K562 (cell line): ENCODE results near the gene POLD4. TPM values are rescaled to one million over a fixed set of nuclear protein-coding genes. Genes with fewer than 3 reads are reported as not detected.

Experiments
- ATAC-seq: fragments of 200-7000 bp; cut with Tn5 transposase; 3 replicates; pipeline ENCODE4 v1.9.1; 2020; ENCODE audit warnings: moderate library complexity
- BruUV-seq: library from RNA; stranded (reverse); fragments of 400-500 nt; replicated peaks from 2 replicates; lab custom pipeline; 2021; lab: Mats Ljungman, UMichigan
- CTCF ChIA-PET: fragments of 300-600 bp; formaldehyde crosslinking; extraction: SDS; loops from one replicate; lab custom pipeline; 2021; ENCODE audit warnings: low intra/inter-chr PET ratio; lab: Yijun Ruan, JAX
- POLR2A ChIA-PET: fragments of 300-600, 350-650 bp; sonication (Branson Sonifier 250); formaldehyde crosslinking; extraction: SDS; loops from one replicate; lab custom pipeline; 2021; ENCODE audit warnings: antibody characterized with exemption, inconsistent platforms; lab: Yijun Ruan, JAX
- DNase-seq, 4 experiments: peaks; one replicate each; pipeline versions ENCODE4 v3.0.0 to v3.0.0-alpha.2; 2011 to 2018; ENCODE audit warnings: low spot score in 3 of 4, mixed read lengths in 3 of 4; ENCODE audit errors: extremely low read depth in 1 of 4
- FAIRE-seq: peaks from 2 replicates; lab custom pipeline; 2011; peaks lifted over from hg19 to GRCh38; lab: Jason Lieb, UNC
- H2AFZ ChIP-seq: 2 replicates; pipeline ENCODE4 v1.6.0; 2011; ENCODE audit warnings: low read depth, low read length, control low read depth, inconsistent platforms
- H3K27ac ChIP-seq: fragments of 200-600 bp; 3 replicates; pipeline ENCODE4 v1.8.0; 2011; ENCODE audit warnings: low read depth, mild to moderate bottlenecking, control low read depth, inconsistent platforms, low read length, moderate library complexity, mixed read lengths; ENCODE audit errors: extremely low read depth
- H3K27me3 ChIP-seq, 2 experiments: fragments of 300-600 bp in 1 of 2; 2 replicates in 1 of 2; 3 replicates in 1 of 2; pipeline versions ENCODE4 v1.6.0 to v1.8.0; 2011; ENCODE audit warnings: inconsistent platforms in 2 of 2, low read length in 2 of 2, mild to moderate bottlenecking in 1 of 2, mixed read lengths in 1 of 2, moderate library complexity in 1 of 2; ENCODE audit not compliant: control insufficient read depth in 2 of 2, insufficient read depth in 2 of 2
- H3K36me3 ChIP-seq: fragments of 300-600 bp; 3 replicates; pipeline ENCODE4 v1.8.0; 2011; ENCODE audit warnings: mild to moderate bottlenecking, low read length, inconsistent platforms; ENCODE audit not compliant: control insufficient read depth, insufficient read depth
- H3K4me1 ChIP-seq, 2 experiments: fragments of 200-600 bp in 1 of 2; replicated peaks in 1 of 2; 2 replicates in 1 of 2; 3 replicates in 1 of 2; pipeline versions ENCODE4 v1.5.1 to v1.8.0; 2011; ENCODE audit warnings: inconsistent platforms in 2 of 2, low read length in 2 of 2, mild to moderate bottlenecking in 1 of 2, mixed read lengths in 1 of 2, moderate library complexity in 1 of 2; ENCODE audit not compliant: control insufficient read depth in 2 of 2, insufficient read depth in 2 of 2
- H3K4me2 ChIP-seq: 2 replicates; pipeline ENCODE4 v1.6.1; 2011; ENCODE audit warnings: low read length, control low read depth, inconsistent platforms, mixed read lengths; ENCODE audit not compliant: insufficient read depth
- H3K4me3 ChIP-seq: fragments of 200-600 bp; sonication (generic), shearing (Covaris generic); 2 replicates; pipeline ENCODE4 v1.5.1; 2016; ENCODE audit warnings: control low read depth, inconsistent platforms
- H3K79me2 ChIP-seq: fragments of 200-600 bp; 3 replicates; pipeline ENCODE4 v1.8.0; 2011; ENCODE audit warnings: low read length, inconsistent platforms; ENCODE audit not compliant: control insufficient read depth, insufficient read depth
- H3K9ac ChIP-seq, 2 experiments: 2 replicates each; pipeline versions ENCODE4 v1.6.0 to v1.6.1; 2011; ENCODE audit warnings: low read depth in 2 of 2, low read length in 2 of 2, control low read depth in 1 of 2, inconsistent platforms in 1 of 2, mild to moderate bottlenecking in 1 of 2, mixed read lengths in 1 of 2; ENCODE audit not compliant: insufficient read depth in 1 of 2
- H3K9me1 ChIP-seq: one replicate; pipeline ENCODE4 v1.6.0; 2011; ENCODE audit warnings: inconsistent platforms, mild to moderate bottlenecking, low read length, moderate library complexity; ENCODE audit not compliant: control insufficient read depth, insufficient read depth
- H3K9me3 ChIP-seq: replicated peaks from 2 replicates; pipeline ENCODE4 v1.5.1; 2011; ENCODE audit warnings: low read depth, low read length, inconsistent platforms; ENCODE audit not compliant: control insufficient read depth, insufficient read depth
- H4K20me1 ChIP-seq: replicated peaks from 2 replicates; pipeline ENCODE4 v1.6.1; 2011; ENCODE audit warnings: low read length, inconsistent platforms, mixed read lengths; ENCODE audit not compliant: control insufficient read depth, insufficient read depth
- BCLAF1 ChIP-seq, 2 experiments: fragments of 450-650 bp in 1 of 2; IDR thresholded peaks; 2 replicates each; pipeline ENCODE4 v1.6.1; 2011 to 2017; ENCODE audit warnings: low read depth in 2 of 2, antibody characterized with exemption in 1 of 2, borderline replicate concordance in 1 of 2, low read length in 1 of 2, mild to moderate bottlenecking in 1 of 2, mixed read lengths in 1 of 2; ENCODE audit not compliant: control insufficient read depth in 1 of 2
- DPF2 ChIP-seq: fragments of 450-650 bp; IDR thresholded peaks from 2 replicates; pipeline ENCODE4 v1.6.1; 2016
- FOSL1 ChIP-seq: fragments of 200-800 bp; sonication (Bioruptor generic); conservative IDR thresholded peaks from 2 replicates; pipeline ENCODE4 v1.6.1; 2016; ENCODE audit warnings: missing genetic modification characterization, missing compliant biosample characterization
- MTA3 ChIP-seq: fragments of 450-650 bp; formaldehyde crosslinking; IDR thresholded peaks from 2 replicates; pipeline ENCODE4 v1.6.1; 2017; ENCODE audit warnings: mild to moderate bottlenecking, borderline replicate concordance
- RBM22 ChIP-seq: fragments of 200-400 bp; formaldehyde crosslinking; IDR thresholded peaks from 2 replicates; pipeline ENCODE4 v1.6.1; 2018; ENCODE audit warnings: low read length, low read depth; ENCODE audit not compliant: poor library complexity, severe bottlenecking
- SMAD1 ChIP-seq: fragments of 150-350 bp; IDR thresholded peaks from 2 replicates; pipeline ENCODE4 v1.6.1; 2014; ENCODE audit warnings: low read length, low read depth; ENCODE audit not compliant: partially characterized antibody
- SP1 ChIP-seq: sonication (generic); formaldehyde crosslinking; IDR thresholded peaks from 2 replicates; pipeline ENCODE4 v1.8.1; 2022; ENCODE audit warnings: mild to moderate bottlenecking, missing genetic modification reagents
- ZBTB43 ChIP-seq: sonication (generic); formaldehyde crosslinking; IDR thresholded peaks from 2 replicates; pipeline ENCODE4 v1.8.0; 2023; ENCODE audit warnings: mild to moderate bottlenecking, missing genetic modification reagents
- WGBS: fragments of 100-300 bp; shearing (Covaris generic); methylation state at CpG from one replicate; pipeline ENCODE4 v1.1.6; 2016; ENCODE audit warnings: low coverage, mixed read lengths; ENCODE audit not compliant: insufficient coverage; ENCODE audit errors: missing lambda C conversion rate; 5-methylcytosine and 5-hydroxymethylcytosine counted together
- in situ Hi-C: fragments of 300-500 bp; cut with MboI; formaldehyde crosslinking; loops from 4 replicates; pipeline ENCODE4 v1.15.0; 2018; ENCODE audit warnings: inconsistent platforms, mixed read lengths
- intact Hi-C: fragments of 100-400 bp; cut with micrococcal nuclease; formaldehyde crosslinking; loops from 2 replicates; pipeline ENCODE4 v1.14.2; 2022
- polyA plus RNA-seq, 8 experiments: library from polyadenylated mRNA; depleted of rRNA in 4 of 8; stranded (reverse) in 5 of 8; unstranded in 3 of 8; fragments of >200 nt; fragmentation: Nextera tagmentation in 2 of 8; fragmentation: Illumina TruSeq in 1 of 8; extraction: Ambion mirVana in 2 of 8; extraction: Trizol in 1 of 8; gene quantifications; 2 replicates each; pipeline versions ENCODE4 v1.2.1 to v1.2.3, GENCODE V29; 2011 to 2014; ENCODE audit warnings: inconsistent platforms in 1 of 8, missing spikeins in 1 of 8
- total RNA-seq, 7 experiments: library from RNA; depleted of rRNA in 6 of 7; stranded (reverse); fragments of >200 nt in 6 of 7; fragmentation: Illumina TruSeq in 2 of 7; extraction: Trizol in 2 of 7; gene quantifications; 2 replicates each; pipeline versions ENCODE4 v1.2.1 to v1.2.3, GENCODE V29; 2011 to 2021; ENCODE audit warnings: low replicate concordance in 1 of 7

The POLD4 gene
- total and polyA plus RNA-seq, 9 of the 15 experiments (the other 6 are each of a cell fraction or from before 2014, with no cell fraction given): 5.8 to 64.5 (median 18.3) TPM

- BruUV-seq: no TSS peak
- DNase-seq: peak in 1 of 4 experiments; percentile 8
- Histone ChIP-seq H3K27ac (peak overlapping the region; percentile 95), H2AFZ (peak overlapping the region; percentile 79; the same call in 1 of the 2 replicates), H3K4me1 (peaks cover 26 to 91% of the 10 kb centered on the region in 2 experiments), H3K36me3 (peaks cover 46% of the 10 kb centered on the region), H3K9me3 (no peaks in the 10 kb centered on the region), H3K4me2 (peak overlapping the region; percentile 84), H3K9ac (peak overlapping the region; percentile 95 to 96), H3K4me3 (peak overlapping the region; percentile 91), H3K79me2 (peaks cover 23% of the 10 kb centered on the region), H4K20me1 (0 out of 2 replicates have a peak, but pooled peaks cover 4% of the 10 kb centered on the region), H3K27me3 (no peaks in the 10 kb centered on the region), H3K9me1 (no peaks in the 10 kb centered on the region)
- in situ Hi-C loops: no loop called here
- POLR2A ChIA-PET: interaction anchor here (0.6 to 2.2 kb wide), 14 partner anchors 9 to 183 kb away, joined by 3 to 19 read pairs (median 6); partner anchors contain the start of genes CDK2AP2, GSTP1 and RAD9A
- FAIRE-seq: no peak
- intact Hi-C loops: loop anchor here (1.0 to 5.0 kb wide), 4 partner anchors 68 to 181 kb away; partner anchors contain the start of genes AIP, GSTP1 and TMEM134
- ATAC-seq: peak; percentile 9
- CTCF ChIA-PET: interaction anchor here (0.9 to 1.2 kb wide), 2 partner anchors 28 to 105 kb away, joined by 3 to 4 read pairs; partner anchors contain the start of gene RPS6KB2
- 2% methylated on average over 19 of the region's 27 CpGs for WGBS
- TF ChIP-seq MTA3 (0 out of 2 replicates have a peak, but pooled peaks have one; percentile 23), FOSL1 (tag) (no peak), ZBTB43 (CRISPR knock-in tag) (0 out of 2 replicates have a peak, but pooled peaks have one; percentile 31), SMAD1 (no peak), DPF2 (peak; percentile 33; the same call in 1 of the 2 replicates), SP1 (CRISPR knock-in tag) (peak; percentile 57; the same call in 1 of the 2 replicates), BCLAF1 (IDR thresholded peaks at IDR 0.05; ENCODE audit: borderline replicate concordance in 1 of 2, control insufficient read depth in 1 of 2, low read depth in 2 of 2, low read length in 1 of 2) (no peak), RBM22 (peak; percentile 54)
Observed at GRCh38 chr11:67400942-67401494, 47.7 kb upstream of the POLD4 start.
